H1 (cell line): ENCODE measurements around the gene CD81.

Experiments
- TF ChIP-seq, protein P1 (sequence below), 3 experiments: IDR thresholded peaks; 1 replicate in 2 of 3; 2 replicates in 1 of 3; pipeline versions ENCODE4 v1.5.1 to v1.6.1; 2011; ENCODE audit warnings: low read length in 3 of 3, mild to moderate bottlenecking in 3 of 3, inconsistent platforms in 2 of 3, low read depth in 1 of 3, moderate library complexity in 1 of 3; ENCODE audit not compliant: insufficient read depth in 1 of 3; ENCODE audit errors: control extremely low read depth in 1 of 3
- TF ChIP-seq, protein P2 (sequence below): IDR thresholded peaks from 2 replicates; pipeline ENCODE4 v1.6.1; 2011; ENCODE audit warnings: low read depth, mild to moderate bottlenecking, low read length; ENCODE audit not compliant: insufficient read depth

DNA sequence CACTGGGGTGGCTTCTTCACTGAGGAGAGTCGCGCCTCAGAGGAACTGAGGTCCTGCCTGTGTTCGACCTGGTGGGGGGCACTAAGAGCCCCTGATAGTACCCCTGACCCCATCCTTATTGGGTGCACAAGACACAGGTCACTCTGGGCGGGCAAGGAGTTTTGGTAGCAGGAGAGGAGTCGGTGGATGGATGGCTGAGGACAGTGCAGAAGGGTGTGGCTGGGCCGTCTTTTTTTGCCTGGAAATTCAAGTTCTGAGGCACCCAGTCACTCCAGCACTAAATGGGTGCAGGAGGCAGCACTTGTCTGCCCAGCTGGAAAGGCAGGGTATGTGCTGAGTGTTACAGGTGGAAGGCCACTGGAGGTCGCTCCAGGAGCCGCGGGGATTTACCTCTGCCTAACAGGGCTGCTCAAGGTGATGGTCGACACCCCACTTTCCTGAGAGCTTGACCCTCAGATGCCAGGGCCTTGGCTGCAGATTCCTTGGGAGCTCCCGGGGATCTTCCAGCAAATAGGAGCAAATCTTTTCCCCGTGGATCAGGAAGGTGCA lies 24.4 kb downstream of the CD81 start:
- TF ChIP-seq, protein P1, sequence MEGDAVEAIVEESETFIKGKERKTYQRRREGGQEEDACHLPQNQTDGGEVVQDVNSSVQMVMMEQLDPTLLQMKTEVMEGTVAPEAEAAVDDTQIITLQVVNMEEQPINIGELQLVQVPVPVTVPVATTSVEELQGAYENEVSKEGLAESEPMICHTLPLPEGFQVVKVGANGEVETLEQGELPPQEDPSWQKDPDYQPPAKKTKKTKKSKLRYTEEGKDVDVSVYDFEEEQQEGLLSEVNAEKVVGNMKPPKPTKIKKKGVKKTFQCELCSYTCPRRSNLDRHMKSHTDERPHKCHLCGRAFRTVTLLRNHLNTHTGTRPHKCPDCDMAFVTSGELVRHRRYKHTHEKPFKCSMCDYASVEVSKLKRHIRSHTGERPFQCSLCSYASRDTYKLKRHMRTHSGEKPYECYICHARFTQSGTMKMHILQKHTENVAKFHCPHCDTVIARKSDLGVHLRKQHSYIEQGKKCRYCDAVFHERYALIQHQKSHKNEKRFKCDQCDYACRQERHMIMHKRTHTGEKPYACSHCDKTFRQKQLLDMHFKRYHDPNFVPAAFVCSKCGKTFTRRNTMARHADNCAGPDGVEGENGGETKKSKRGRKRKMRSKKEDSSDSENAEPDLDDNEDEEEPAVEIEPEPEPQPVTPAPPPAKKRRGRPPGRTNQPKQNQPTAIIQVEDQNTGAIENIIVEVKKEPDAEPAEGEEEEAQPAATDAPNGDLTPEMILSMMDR (IDR thresholded peaks at IDR 0.05; ENCODE audit: control extremely low read depth in 1 of 3, insufficient read depth in 1 of 3, low read depth in 1 of 3, low read length in 3 of 3): peak in 2 of 3 experiments; percentile 35; a peak in 3 of 4 replicates
- TF ChIP-seq, protein P2, sequence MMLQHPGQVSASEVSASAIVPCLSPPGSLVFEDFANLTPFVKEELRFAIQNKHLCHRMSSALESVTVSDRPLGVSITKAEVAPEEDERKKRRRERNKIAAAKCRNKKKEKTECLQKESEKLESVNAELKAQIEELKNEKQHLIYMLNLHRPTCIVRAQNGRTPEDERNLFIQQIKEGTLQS: no peak
